Breast epithelium (tissue), 3 donors: Measurements from ENCODE around the gene PCYT2.

Experiments
- POLR2A ChIP-seq: fragments of 450-650 bp; IDR thresholded peaks from one replicate; pipeline ENCODE4 v1.6.1; 2016; ENCODE audit warnings: antibody characterized with exemption, mild to moderate bottlenecking, moderate library complexity
- TF ChIP-seq, protein P1 (sequence below), 3 donors: fragments of 450-650 bp; IDR thresholded peaks; one replicate each; pipeline ENCODE4 v1.5.1; 2016 to 2017; ENCODE audit warnings: antibody characterized with exemption in 3 of 3, mild to moderate bottlenecking in 3 of 3, moderate library complexity in 3 of 3

DNA sequence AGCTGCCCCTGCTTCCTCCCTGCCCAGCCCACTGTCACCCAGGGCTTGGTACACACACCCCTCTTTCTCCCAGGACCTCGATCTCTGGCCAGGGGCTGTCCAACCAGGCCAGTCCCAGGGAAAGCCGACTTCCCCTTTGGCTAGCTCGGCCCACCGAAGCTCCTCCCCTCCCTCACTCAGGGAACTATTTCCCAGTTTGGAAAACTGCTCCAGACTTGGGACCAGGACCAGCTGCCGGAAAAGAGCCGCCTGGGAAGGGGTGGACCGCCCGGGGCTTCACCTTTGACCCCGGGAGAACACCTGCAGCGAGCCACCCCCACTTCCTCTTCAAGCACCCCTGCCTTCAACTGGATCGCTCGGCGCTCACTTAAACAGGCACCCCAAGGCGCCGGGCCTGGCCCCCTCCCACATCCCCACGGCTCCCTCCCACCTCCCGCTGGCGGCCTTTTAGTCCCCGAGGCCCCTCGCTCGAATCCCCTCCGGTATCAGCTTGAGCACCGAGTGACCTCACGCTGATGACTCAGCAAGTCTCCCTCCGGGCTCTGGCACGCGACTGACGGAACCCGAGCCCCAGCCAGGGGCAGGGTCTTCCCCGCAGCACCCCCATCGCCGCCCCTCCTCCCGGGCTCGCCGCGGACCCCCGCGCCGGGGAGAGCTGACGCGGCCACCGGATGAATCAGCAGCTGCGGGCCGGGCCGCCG is 15.4 kb upstream of the PCYT2 start:
- TF ChIP-seq, protein P1, sequence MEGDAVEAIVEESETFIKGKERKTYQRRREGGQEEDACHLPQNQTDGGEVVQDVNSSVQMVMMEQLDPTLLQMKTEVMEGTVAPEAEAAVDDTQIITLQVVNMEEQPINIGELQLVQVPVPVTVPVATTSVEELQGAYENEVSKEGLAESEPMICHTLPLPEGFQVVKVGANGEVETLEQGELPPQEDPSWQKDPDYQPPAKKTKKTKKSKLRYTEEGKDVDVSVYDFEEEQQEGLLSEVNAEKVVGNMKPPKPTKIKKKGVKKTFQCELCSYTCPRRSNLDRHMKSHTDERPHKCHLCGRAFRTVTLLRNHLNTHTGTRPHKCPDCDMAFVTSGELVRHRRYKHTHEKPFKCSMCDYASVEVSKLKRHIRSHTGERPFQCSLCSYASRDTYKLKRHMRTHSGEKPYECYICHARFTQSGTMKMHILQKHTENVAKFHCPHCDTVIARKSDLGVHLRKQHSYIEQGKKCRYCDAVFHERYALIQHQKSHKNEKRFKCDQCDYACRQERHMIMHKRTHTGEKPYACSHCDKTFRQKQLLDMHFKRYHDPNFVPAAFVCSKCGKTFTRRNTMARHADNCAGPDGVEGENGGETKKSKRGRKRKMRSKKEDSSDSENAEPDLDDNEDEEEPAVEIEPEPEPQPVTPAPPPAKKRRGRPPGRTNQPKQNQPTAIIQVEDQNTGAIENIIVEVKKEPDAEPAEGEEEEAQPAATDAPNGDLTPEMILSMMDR (IDR thresholded peaks at IDR 0.05), result no peak
- TF ChIP-seq POLR2A, result no peak
